Hematopoietic multipotent progenitor cell treated with erythropoietin and hydrocortisone succinate and interleukin-3 and kit ligand, for 4 days (in vitro differentiated cells): Measurements from ENCODE around the gene KIAA0232.

Experiments
- DNase-seq: peaks from one replicate; pipeline ENCODE4 v3.0.0-alpha.2; 2015

Gene KIAA0232

DNA sequence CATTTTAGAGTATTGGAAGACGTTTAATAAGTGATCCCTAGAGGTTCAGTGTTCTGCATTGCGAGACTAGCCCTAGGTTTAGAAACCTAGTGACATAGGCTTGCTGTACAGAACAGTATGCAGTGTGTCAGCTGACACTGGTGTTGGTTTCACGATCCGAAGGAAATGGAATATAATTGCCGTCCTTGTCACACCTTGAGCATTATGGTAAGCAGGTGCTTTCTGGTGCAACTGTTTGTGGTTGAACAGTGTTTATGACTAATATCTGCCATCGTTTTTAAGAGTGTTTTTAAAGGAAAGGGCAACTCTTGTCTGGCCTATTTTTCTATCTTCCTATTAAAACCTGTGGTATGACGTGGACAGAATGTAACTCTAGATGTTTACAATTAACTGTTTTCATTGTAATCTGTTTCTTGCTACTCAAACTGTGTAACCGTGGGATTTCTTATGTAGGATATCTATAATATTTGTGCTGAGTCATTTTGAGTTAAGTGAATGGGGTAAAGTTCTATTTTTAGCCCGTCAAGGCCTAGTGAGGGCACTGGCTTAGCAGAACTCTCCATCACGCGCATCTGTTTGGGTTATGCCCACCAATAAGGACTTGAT lies 73.3 kb downstream of the KIAA0232 start:
- peak; percentile 83 for DNase-seq

GRCh38 chr4:6856391-6856790 lies 73.9 kb downstream of the KIAA0232 start:
- no peak for DNase-seq

GRCh38 chr4:6857009-6857882 lies 74.7 kb downstream of the KIAA0232 start:
- DNase-seq: no peak

GRCh38 chr4:6858997-6859396 lies 76.5 kb downstream of the KIAA0232 start:
- DNase-seq: no peak

DNA sequence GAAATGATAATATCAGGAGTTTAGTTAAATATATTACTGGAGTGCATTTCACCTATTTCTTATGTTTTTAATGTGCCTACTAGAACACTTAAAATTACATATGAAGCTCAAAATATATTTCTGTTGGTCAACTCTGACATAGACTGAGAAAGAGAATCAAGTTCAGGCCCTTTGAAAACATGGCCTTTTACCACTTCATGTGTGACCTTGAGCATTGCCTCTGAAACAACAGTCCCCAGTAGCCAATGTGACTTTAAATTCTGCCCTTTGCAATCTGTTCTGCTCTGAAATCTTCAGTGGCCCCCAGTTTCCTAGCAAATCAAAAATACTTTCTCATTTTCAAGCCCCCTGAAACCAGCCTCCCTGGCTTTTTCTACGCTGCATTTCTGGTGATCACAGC lies 77.0 kb downstream of the KIAA0232 start:
- no peak for DNase-seq

DNA sequence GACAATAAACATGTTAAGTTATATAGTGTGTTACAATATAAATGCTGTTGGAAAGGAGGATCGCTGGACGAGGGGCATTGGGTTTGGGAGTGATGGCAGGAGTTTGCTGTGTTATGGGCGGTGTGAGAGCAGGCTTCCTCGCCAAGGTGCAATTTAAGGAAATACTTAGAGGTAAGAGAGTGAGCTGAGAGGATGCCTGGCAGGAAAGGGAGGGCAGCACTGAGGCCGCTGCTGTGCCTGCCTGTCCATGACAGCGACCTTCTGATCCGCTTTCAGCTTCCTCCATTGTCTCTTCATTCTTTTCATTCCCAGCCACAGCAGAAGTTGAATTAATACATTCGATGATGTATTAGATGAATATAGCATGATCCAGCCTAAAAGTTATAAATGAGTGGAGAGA lies 85.9 kb downstream of the KIAA0232 start:
- DNase-seq: no peak

DNA sequence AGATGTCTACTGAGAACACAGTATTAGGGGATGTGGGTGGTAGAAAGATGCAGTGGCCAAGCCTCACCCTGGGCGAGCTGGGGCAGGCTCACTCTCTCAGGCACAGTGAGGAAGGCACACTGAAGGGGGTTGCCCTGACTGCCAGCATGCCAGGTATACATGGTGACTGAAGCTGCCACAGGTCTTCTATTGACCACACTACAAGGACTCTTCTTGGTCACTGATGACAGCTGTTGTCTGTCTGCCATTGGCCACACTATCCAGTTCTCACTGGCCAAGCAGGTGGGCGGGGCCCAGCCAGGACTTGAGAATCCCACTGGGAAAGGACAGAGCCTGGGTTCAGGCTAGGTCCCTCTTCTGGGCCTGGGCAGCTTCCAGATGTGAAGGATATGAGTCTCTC lies 87.4 kb downstream of the KIAA0232 start:
- DNase-seq: no peak

DNA sequence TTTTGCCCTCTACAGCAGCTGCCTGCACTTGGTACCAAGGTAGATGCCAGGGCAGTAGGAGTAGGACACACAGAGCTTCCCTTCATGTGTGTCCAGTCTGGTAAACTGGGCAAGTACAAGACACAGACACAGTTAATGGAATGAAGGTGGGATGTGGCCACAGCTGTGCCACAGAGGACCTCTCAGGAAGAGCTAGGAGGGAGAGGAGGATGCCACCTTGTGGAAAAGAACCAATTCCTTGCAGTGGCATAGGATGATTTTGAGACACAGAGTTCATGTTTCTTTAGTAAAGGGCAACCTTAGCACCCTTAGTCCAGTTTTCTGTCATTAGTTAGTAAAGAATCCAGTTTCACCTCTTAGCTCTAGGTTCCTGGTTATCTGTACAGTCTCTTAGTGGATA lies 90.8 kb downstream of the KIAA0232 start:
- peak; percentile 42 for DNase-seq

GRCh38 chr4:6873792-6874461 lies 91.4 kb downstream of the KIAA0232 start:
- peak; percentile 87 for DNase-seq

DNA sequence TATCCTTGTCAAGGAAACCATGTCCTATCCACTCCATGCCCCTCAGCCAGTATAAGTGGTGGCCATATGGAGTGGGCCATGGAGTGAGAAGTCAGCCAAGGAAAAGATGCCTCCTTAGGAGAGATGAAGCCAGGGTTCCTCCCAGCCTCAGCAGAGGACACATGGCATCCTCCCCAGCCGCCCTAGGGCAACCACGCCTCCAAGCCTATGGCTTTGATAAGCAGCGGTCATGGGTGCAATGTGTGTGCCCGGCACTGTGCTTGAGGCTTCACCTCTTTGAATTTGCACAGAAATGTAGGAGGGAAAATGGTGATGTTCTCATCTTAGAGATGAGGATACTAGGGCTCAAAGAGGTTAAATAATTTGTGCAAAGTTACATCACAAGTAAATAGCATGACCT lies 92.5 kb downstream of the KIAA0232 start:
- no peak for DNase-seq

- peak; percentile 97 for DNase-seq
Observed at GRCh38 chr4:6875431-6875831, 92.9 kb downstream of the KIAA0232 start.

GRCh38 chr4:6876440-6876839 lies 93.9 kb downstream of the KIAA0232 start:
- DNase-seq: no peak

GRCh38 chr4:6877067-6877466 lies 94.5 kb downstream of the KIAA0232 start:
- no peak for DNase-seq

DNA sequence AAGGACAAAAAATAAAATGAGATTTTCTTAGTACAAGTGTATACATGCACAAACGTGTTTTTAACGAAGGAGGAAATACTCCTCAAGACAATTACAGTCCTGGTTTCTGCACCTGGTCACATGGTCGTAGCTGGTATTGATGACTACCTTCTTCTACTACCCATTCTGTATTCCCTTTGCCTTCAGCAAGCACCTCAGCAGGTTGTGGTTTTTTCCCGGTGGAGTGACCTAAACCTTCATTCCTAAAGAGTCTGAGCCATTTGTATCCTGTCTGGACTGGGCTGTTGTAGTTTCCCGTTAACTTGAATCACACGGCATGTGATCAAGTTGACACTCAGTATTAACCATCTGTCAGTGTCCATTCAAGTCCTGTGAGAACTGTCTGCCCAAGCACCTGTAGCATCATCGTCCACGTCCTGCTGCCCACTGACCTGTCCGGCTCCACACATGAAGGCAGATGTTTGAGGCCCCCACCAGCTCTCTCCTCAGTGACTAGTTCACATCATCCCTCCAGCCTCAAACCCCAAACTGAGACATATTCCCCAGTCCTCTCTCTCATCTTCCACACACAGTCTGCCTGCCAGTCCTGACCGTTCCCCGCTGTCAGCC lies 96.0 kb downstream of the KIAA0232 start:
- DNase-seq: no peak

DNA sequence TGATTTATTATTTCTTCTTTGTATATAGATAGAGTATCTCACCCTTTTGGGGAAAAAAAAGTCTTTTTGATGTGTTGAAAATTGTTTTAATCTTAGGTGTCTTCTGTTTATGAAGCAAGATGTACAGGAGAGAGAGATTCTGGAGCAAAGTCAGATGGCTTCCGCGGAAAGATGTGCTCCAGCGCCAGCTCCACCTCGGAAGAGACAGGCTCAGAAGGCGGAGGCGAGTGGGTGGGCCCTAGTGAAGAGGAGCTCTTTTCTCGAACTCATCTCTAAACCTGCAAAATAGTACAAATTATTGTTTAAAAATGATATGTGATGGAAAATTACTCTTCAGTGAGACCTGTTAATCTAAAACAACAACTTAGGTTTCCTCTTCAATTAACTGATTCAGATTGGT lies 98.2 kb downstream of the KIAA0232 start:
- no peak for DNase-seq

DNA sequence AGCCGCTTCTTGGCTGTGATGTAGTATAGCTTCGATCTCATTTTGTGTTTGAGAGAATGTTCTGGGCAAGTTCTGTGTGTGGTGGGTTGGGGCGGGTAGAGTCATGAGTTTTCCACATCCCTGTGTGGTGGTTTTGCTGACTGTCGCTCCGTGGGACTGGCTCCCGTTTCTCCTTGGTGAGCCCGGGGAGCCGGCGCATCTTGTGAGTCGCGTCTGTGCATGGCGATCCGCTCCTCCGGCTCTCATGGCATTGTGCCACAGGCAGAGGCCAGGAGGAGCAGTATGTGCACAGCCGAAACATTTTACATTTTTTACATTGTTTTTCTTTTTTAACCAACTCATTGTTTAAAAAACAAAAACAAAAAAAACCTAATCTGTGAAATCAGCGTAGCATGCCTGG lies 99.4 kb downstream of the KIAA0232 start:
- no peak for DNase-seq

DNA sequence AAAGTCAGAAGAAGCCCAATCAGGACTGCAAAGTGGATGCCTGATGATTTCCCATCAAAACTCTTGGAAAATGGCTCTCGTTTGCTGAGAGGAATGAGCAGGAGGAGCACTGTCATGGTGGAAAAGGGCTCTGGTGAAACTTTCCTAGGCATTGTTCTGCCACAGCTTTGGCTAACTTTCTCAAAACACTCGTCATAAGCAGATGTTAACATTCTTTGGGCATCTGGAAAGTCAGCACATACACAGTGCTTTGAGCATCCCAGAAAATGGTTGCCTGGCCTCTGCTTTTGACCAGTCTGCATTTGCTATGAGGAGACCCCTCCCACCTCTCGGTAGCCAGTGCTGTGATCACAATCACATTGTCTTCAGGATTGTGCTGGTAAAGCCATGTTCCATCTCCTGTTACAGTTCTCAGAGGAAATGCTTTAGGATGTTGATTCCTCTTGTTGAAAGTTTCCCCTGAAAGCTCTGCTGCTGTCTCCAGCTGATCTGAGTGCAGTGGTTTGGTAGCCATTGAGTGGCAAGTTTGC lies 101.9 kb downstream of the KIAA0232 start:
- DNase-seq: no peak

DNA sequence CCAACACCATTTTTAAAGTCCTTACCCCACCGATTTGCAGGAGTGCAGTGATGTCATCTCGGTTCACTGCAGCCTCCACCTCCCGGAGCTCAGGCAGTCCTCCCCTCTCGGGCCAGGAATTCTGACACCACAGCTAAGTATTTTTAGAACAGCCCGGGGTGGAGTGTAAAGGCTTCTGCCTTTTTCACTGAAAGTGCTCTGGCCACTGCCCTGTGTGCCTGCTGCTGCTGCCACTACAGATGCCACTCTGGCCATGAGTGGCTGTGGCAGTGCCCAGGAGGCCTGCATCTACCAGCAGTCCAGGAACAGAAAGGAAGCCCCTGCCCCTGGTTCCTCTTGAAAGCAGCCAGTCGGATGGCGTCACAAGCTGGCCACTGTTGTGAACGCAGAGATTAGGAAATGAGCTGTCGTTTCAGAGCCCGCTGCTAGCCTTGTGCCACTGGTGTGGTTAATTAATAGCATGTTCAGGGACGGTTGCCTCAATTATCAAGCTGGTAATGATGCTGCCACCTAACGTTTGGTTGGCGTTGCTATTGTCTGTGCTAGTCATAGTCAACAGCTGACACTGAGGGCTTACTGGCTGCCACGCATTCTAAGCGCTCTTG lies 103.5 kb downstream of the KIAA0232 start:
- DNase-seq: peak; percentile 96

GRCh38 chr4:6886886-6887285 lies 104.4 kb downstream of the KIAA0232 start:
- peak; percentile 12 for DNase-seq

GRCh38 chr4:6887591-6888371 lies 105.3 kb downstream of the KIAA0232 start:
- peak; percentile 78 for DNase-seq

- DNase-seq: peak; percentile 10
Observed at GRCh38 chr4:6888506-6889071, 106.1 kb downstream of the KIAA0232 start.
